Vagina (tissue), 2 donors: Measurements from ENCODE around the gene MAPKBP1. TPM values are rescaled to one million over a fixed set of nuclear protein-coding genes. Genes with fewer than 3 reads are reported as not detected.

Source experiments
- DNase-seq, 2 donors: peaks; one replicate each; pipeline ENCODE4 v3.0.0-alpha.2; 2017; ENCODE audit errors: extremely low spot score in 2 of 2
- H3K27ac ChIP-seq: fragments of 200-600 bp; sonication (generic); one replicate; pipeline ENCODE4 v1.5.1; 2019
- H3K27me3 ChIP-seq: fragments of 200-600 bp; sonication (generic); one replicate; pipeline ENCODE4 v1.5.1; 2019
- H3K36me3 ChIP-seq, 2 donors: fragments of 200-600 bp; sonication (generic); one replicate each; pipeline ENCODE4 v1.5.1; 2017 to 2019
- H3K4me1 ChIP-seq: fragments of 200-600 bp; sonication (generic); one replicate; pipeline ENCODE4 v1.5.1; 2019
- H3K4me3 ChIP-seq, 2 donors: fragments of 200-600 bp; sonication (generic); 1 replicate in 1 of 2; 2 replicates in 1 of 2; pipeline ENCODE4 v1.5.1; 2016 to 2019
- H3K9me3 ChIP-seq: fragments of 200-600 bp; sonication (generic); one replicate; pipeline ENCODE4 v1.5.1; 2019
- CTCF ChIP-seq, 3 experiments: fragments of 450-650 bp in 2 of 3; fragments of 200-600 bp in 1 of 3; sonication (generic) in 1 of 3; IDR thresholded peaks; one replicate each; pipeline ENCODE4 v1.5.1; 2017 to 2019; ENCODE audit warnings: antibody characterized with exemption in 3 of 3, mild to moderate bottlenecking in 2 of 3, moderate library complexity in 2 of 3
- POLR2A ChIP-seq, 2 donors: fragments of 450-650 bp; IDR thresholded peaks; one replicate each; pipeline ENCODE4 v1.6.1; 2017; ENCODE audit warnings: antibody characterized with exemption in 2 of 2, mild to moderate bottlenecking in 2 of 2, moderate library complexity in 2 of 2
- POLR2AphosphoS5 ChIP-seq, 2 donors: sonication (generic); formaldehyde crosslinking; IDR thresholded peaks; one replicate each; pipeline ENCODE4 v1.9.0; 2017; ENCODE audit warnings: antibody characterized with exemption in 2 of 2, mild to moderate bottlenecking in 2 of 2, low read depth in 1 of 2; ENCODE audit not compliant: insufficient read depth in 1 of 2
- intact Hi-C: fragments of 100-400 bp; cut with DNase I; formaldehyde crosslinking; loops from one replicate; pipeline ENCODE4 v1.15.1; 2023
- microRNA-seq: library from miRNA; unstranded; fragments of <30 nt; microRNA quantifications from one replicate; pipeline ENCODE4, GENCODE V29; 2017; ENCODE audit warnings: borderline number of aligned reads, borderline replicate concordance
- small RNA-seq: library from RNA; depleted of rRNA; stranded (forward); fragments of <200 nt; gene quantifications from one replicate; pipeline ENCODE3, GENCODE V24; 2016
- total RNA-seq: library from RNA; depleted of rRNA; stranded (reverse); fragments of >200 nt; gene quantifications from one replicate; pipeline ENCODE4 v1.2.3, GENCODE V29; 2016

Gene MAPKBP1
- total RNA-seq, 1 donor from 2014 or later = 35.8 TPM

GRCh38 chr15:41873711-41874110 is 99.4 kb downstream of the MAPKBP1 start:
- DNase-seq = no peak
- Histone ChIP-seq H3K36me3 (no peaks in the 10 kb centered on the region), H3K27me3 (no peaks in the 10 kb centered on the region), H3K4me3 (no peak overlapping the region), H3K4me1 (no peaks in the 10 kb centered on the region), H3K9me3 (no peaks in the 10 kb centered on the region), H3K27ac (no peak overlapping the region)
- TF ChIP-seq CTCF (IDR thresholded peaks at IDR 0.05) (no peak), POLR2AphosphoS5 (IDR thresholded peaks at IDR 0.05; ENCODE audit: insufficient read depth in 1 of 2, low read depth in 1 of 2) (no peak), POLR2A (IDR thresholded peaks at IDR 0.05) (no peak)
- intact Hi-C loops = no loop called here

- H3K27ac ChIP-seq = no peak overlapping the region
- no peaks in the 10 kb centered on the region for H3K36me3 ChIP-seq
- peaks cover 1% of the 10 kb centered on the region for H3K4me1 ChIP-seq
- intact Hi-C loops = no loop called here
- DNase-seq = no peak
- H3K27me3 ChIP-seq = no peaks in the 10 kb centered on the region
- no peak overlapping the region for H3K4me3 ChIP-seq
- H3K9me3 ChIP-seq = no peaks in the 10 kb centered on the region
- no peak for TF ChIP-seq POLR2A (IDR thresholded peaks at IDR 0.05)
- TF ChIP-seq POLR2AphosphoS5 (IDR thresholded peaks at IDR 0.05; ENCODE audit: insufficient read depth in 1 of 2, low read depth in 1 of 2) = no peak
- no peak for TF ChIP-seq CTCF (IDR thresholded peaks at IDR 0.05)
These were observed 100.5 kb downstream of the MAPKBP1 start for GRCh38 chr15:41874736-41875135.

- DNase-seq = no peak
- no peaks in the 10 kb centered on the region for H3K36me3 ChIP-seq
- no peaks in the 10 kb centered on the region for H3K9me3 ChIP-seq
- TF ChIP-seq POLR2A (IDR thresholded peaks at IDR 0.05) (no peak), POLR2AphosphoS5 (IDR thresholded peaks at IDR 0.05; ENCODE audit: insufficient read depth in 1 of 2, low read depth in 1 of 2) (no peak), CTCF (IDR thresholded peaks at IDR 0.05) (no peak)
- H3K27ac ChIP-seq = no peak overlapping the region
- peaks cover 13% of the 10 kb centered on the region for H3K4me1 ChIP-seq
- intact Hi-C loops = no loop called here
- no peak overlapping the region for H3K4me3 ChIP-seq
- H3K27me3 ChIP-seq = no peaks in the 10 kb centered on the region
These were observed 101.7 kb downstream of the MAPKBP1 start for GRCh38 chr15:41876007-41876406.

GRCh38 chr15:41876689-41877088 is 102.4 kb downstream of the MAPKBP1 start:
- TF ChIP-seq POLR2A (IDR thresholded peaks at IDR 0.05) = no peak
- no peak for TF ChIP-seq CTCF (IDR thresholded peaks at IDR 0.05)
- no peak for TF ChIP-seq POLR2AphosphoS5 (IDR thresholded peaks at IDR 0.05; ENCODE audit: insufficient read depth in 1 of 2, low read depth in 1 of 2)
- Histone ChIP-seq H3K36me3 (no peaks in the 10 kb centered on the region), H3K27ac (no peak overlapping the region), H3K4me1 (peaks cover 20% of the 10 kb centered on the region), H3K9me3 (no peaks in the 10 kb centered on the region), H3K27me3 (no peaks in the 10 kb centered on the region), H3K4me3 (no peak overlapping the region)
- DNase-seq = no peak
- intact Hi-C loops = no loop called here

Small RNAs within 50 kb of the gene (microRNA-seq; reads per million reads assigned to microRNA genes)
- not detected for gene MIR4310

Small RNAs within 50 kb of the gene (small RNA-seq; reads per million reads assigned to genes)
- gene JMJD7-PLA2G4B = not detected
- gene MIR4310 = not detected
- gene RNA5SP393 = not detected

Other genes with a start within 250 kb of the MAPKBP1 start
- gene RPAP1, start 230.2 kb upstream of the MAPKBP1 start, total RNA-seq = 19.9 TPM
- gene TYRO3, start 215.3 kb upstream of the MAPKBP1 start, total RNA-seq = 13.3 TPM
- gene MGA, start 114.1 kb upstream of the MAPKBP1 start, total RNA-seq = 44.2 TPM
- gene JMJD7, start 53.6 kb downstream of the MAPKBP1 start, total RNA-seq = 26.3 TPM
- 34.1 TPM for gene PLA2G4B, start 64.4 kb downstream of the MAPKBP1 start, total RNA-seq
- gene SPTBN5, start 119.6 kb downstream of the MAPKBP1 start, total RNA-seq = 0.49 TPM
- 24.6 TPM for gene EHD4, start 198.1 kb downstream of the MAPKBP1 start, total RNA-seq
- gene PLA2G4E, start 246.6 kb downstream of the MAPKBP1 start, total RNA-seq = 8.8 TPM